ENCODE data around the gene MICAL2.
A peak's percentile ranks its signal among the peaks of the same experiment; 100 is the strongest.

The MICAL2 gene

DNA sequence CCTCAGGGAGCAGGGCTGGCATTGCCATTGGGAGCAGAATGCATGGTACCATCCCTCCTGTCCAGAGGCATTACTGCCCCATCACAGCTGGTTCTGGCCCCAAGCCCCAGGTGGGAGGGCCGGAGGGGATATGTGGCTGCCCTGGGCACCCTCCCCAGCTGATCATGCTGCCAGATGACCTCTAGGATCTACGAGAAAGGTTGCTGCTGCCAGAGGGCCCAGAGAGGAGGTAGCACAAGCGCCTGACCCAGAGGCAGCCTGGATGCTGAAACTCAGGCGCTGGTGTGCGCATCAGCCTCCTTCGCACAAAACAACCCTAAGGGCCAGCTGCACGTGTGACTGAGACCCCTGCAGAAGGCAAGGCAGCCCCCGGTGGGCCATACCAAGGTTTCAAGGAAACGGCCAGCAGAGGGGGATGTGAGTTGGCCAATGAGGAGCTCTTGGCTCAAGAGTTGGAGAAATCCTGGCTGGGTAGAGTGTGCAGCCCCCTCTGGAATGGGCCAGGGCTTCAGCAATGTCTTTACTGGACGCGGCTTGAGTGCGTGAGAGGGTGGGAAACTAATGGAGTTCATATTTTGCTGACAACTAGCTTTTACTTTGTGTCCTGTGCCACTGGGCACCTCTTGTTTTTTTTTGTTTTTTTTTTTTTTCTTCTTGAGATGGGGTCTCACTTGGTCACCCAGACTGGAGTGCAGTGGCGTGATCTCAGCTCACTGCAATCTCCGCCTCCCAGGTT, 178.7 kb downstream of the MICAL2 start:
- DNase-seq (ENCODE audit: low spot score): no peak
- POLR2A ChIA-PET (ENCODE audit: low non-redundant PET): interaction anchor here (0.6 kb wide), 1 partner anchor 163 kb away, joined by 3 read pairs; no protein-coding TSS in a partner anchor
- CTCF ChIA-PET: interaction anchor here (0.5 to 2.8 kb wide), 8 partner anchors 8 to 1435 kb away, joined by 3 to 13 read pairs (median 4); no protein-coding TSS in a partner anchor
- TF ChIP-seq CTCF (conservative IDR thresholded peaks at IDR 0.05; ENCODE audit: low read depth): peak; percentile 13
- peak overlapping the region; percentile 95 for H3K27ac ChIP-seq

- TF ChIP-seq CTCF (conservative IDR thresholded peaks at IDR 0.05; ENCODE audit: low read depth): no peak
- ChIA-PET CTCF (interaction anchor here (0.7 to 2.8 kb wide), 3 partner anchors 27 to 614 kb away, joined by 3 to 6 read pairs (median 3); no protein-coding TSS in a partner anchor), POLR2A (ENCODE audit: low non-redundant PET) (no interaction called here)
- no peak for DNase-seq (ENCODE audit: low spot score)
- H3K27ac ChIP-seq: no peak overlapping the region
These were observed 179.5 kb downstream of the MICAL2 start for GRCh38 chr11:12289667-12290476.

GRCh38 chr11:12290477-12290922, 180.1 kb downstream of the MICAL2 start:
- CTCF ChIA-PET: interaction anchor here (0.7 to 2.8 kb wide), 2 partner anchors 26 to 250 kb away, joined by 3 to 6 read pairs; no protein-coding TSS in a partner anchor
- H3K27ac ChIP-seq: no peak overlapping the region
- POLR2A ChIA-PET (ENCODE audit: low non-redundant PET): no interaction called here
- DNase-seq (ENCODE audit: low spot score): no peak
- TF ChIP-seq CTCF (conservative IDR thresholded peaks at IDR 0.05; ENCODE audit: low read depth): no peak

GRCh38 chr11:12291313-12291712, 180.9 kb downstream of the MICAL2 start:
- H3K27ac ChIP-seq: no peak overlapping the region
- no peak for TF ChIP-seq CTCF (conservative IDR thresholded peaks at IDR 0.05; ENCODE audit: low read depth)
- ChIA-PET CTCF (no interaction called here), POLR2A (ENCODE audit: low non-redundant PET) (no interaction called here)
- DNase-seq (ENCODE audit: low spot score): no peak

DNA sequence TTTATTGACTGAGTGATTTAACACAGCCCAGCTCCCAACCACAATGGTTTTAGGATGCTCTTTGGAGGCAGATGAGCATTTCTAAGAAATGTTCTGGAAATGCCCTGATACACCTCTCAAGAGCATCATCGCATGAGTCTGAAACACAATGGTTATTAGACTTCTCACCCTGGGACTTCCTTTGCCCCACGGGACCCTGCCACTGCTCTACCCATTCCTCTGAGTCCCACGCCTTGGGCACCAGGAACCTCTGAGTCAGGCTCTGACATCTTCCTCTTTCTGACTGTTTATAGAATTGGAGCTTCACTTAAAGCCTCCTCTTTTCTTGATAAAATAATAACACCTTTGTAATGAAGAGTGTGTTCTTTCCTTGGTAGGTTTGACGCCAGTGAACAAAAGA, 181.4 kb downstream of the MICAL2 start:
- TF ChIP-seq CTCF (conservative IDR thresholded peaks at IDR 0.05; ENCODE audit: low read depth): no peak
- H3K27ac ChIP-seq: no peak overlapping the region
- CTCF ChIA-PET: no interaction called here
- POLR2A ChIA-PET (ENCODE audit: low non-redundant PET): no interaction called here
- DNase-seq (ENCODE audit: low spot score): no peak

GRCh38 chr11:12292766-12293165, 182.4 kb downstream of the MICAL2 start:
- TF ChIP-seq CTCF (conservative IDR thresholded peaks at IDR 0.05; ENCODE audit: low read depth): no peak
- ChIA-PET CTCF (interaction anchor here (0.5 to 0.6 kb wide), 2 partner anchors 659 to 868 kb away, joined by 3 read pairs; no protein-coding TSS in a partner anchor), POLR2A (ENCODE audit: low non-redundant PET) (no interaction called here)
- H3K27ac ChIP-seq: no peak overlapping the region
- DNase-seq (ENCODE audit: low spot score): no peak
